Measurements from ENCODE around the gene RHBDF1.

Gene RHBDF1

DNA sequence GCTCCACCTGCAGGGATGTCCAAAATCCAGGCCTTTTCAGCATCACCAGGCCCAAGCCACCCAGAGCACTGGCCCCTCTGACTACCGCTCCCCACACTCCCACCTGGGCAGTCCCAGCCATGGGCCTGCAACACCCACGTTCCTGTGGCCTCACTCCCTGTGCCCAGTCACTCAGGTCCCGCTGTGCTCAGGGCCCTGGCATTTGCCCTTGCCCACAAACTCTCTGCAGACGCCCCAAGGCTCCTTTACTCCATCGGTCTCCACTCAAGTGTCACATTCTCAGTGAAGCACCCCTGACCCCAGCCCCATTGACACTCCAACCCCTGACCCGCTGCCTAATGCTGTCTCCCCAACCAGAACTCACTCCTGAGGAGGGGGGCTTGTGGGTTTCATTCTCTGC is 29.2 kb upstream of the RHBDF1 start:
- Histone ChIP-seq H3K4me3 (no peak overlapping the region), H3K27ac (no peak overlapping the region), H3K9ac (ENCODE audit: insufficient read length) (no peak overlapping the region), H3K36me3 (ENCODE audit: insufficient read depth, low read length) (peaks cover 7% of the 10 kb centered on the region; the same call in 1 of the 2 replicates), H3K9me3 (ENCODE audit: low read depth, low read length) (no peaks in the 10 kb centered on the region)
- TF ChIP-seq FOXP2 (optimal IDR thresholded peaks at IDR 0.05; ENCODE audit: control extremely low read depth, extremely low read length, insufficient read depth) = no peak
- TF ChIP-seq POLR2AphosphoS5 (IDR thresholded peaks at IDR 0.05; ENCODE audit: borderline replicate concordance, low read depth, low read length) = no peak
- TF ChIP-seq EZH2 (IDR thresholded peaks at IDR 0.05) = no peak
- DNase-seq (ENCODE audit: low read depth, low spot score) = no peak

DNA sequence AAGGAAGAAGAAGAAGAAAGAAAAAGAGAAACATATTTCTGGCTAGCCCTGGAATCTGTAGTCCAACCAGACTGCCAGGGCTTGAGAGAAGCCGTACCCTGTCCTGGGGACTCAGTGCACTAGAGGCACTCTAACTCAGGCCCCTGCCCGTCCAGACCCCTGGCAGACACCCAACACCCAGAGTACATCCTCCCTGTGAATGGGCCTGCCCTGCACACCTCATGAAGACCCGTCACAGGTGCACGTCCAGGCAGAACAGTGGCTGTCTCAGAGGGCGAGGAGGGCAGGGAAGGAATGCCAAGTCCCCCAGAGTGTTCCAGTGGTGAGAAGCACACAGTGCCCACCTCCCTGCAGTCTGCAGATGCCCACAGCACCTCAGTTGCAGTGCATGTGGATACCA is 28.6 kb upstream of the RHBDF1 start:
- TF ChIP-seq FOXP2 (optimal IDR thresholded peaks at IDR 0.05; ENCODE audit: control extremely low read depth, extremely low read length, insufficient read depth) (no peak), EZH2 (IDR thresholded peaks at IDR 0.05) (no peak), POLR2AphosphoS5 (IDR thresholded peaks at IDR 0.05; ENCODE audit: borderline replicate concordance, low read depth, low read length) (no peak)
- no peak for DNase-seq (ENCODE audit: low read depth, low spot score)
- H3K9me3 ChIP-seq (ENCODE audit: low read depth, low read length) = no peaks in the 10 kb centered on the region
- no peak overlapping the region for H3K4me3 ChIP-seq
- H3K9ac ChIP-seq (ENCODE audit: insufficient read length) = no peak overlapping the region
- peaks cover 7% of the 10 kb centered on the region; the same call in 1 of the 2 replicates for H3K36me3 ChIP-seq (ENCODE audit: insufficient read depth, low read length)
- H3K27ac ChIP-seq = no peak overlapping the region

- Histone ChIP-seq H3K27ac (no peak overlapping the region), H3K9me3 (ENCODE audit: low read depth, low read length) (no peaks in the 10 kb centered on the region), H3K4me3 (no peak overlapping the region), H3K9ac (ENCODE audit: insufficient read length) (no peak overlapping the region), H3K36me3 (ENCODE audit: insufficient read depth, low read length) (peaks cover 2% of the 10 kb centered on the region; the same call in 1 of the 2 replicates)
- no peak for TF ChIP-seq EZH2 (IDR thresholded peaks at IDR 0.05)
- TF ChIP-seq FOXP2 (optimal IDR thresholded peaks at IDR 0.05; ENCODE audit: control extremely low read depth, extremely low read length, insufficient read depth) = no peak
- TF ChIP-seq POLR2AphosphoS5 (IDR thresholded peaks at IDR 0.05; ENCODE audit: borderline replicate concordance, low read depth, low read length) = no peak
- DNase-seq (ENCODE audit: low read depth, low spot score) = no peak
These were observed 25.4 kb upstream of the RHBDF1 start for GRCh38 chr16:97822-98221.

DNA sequence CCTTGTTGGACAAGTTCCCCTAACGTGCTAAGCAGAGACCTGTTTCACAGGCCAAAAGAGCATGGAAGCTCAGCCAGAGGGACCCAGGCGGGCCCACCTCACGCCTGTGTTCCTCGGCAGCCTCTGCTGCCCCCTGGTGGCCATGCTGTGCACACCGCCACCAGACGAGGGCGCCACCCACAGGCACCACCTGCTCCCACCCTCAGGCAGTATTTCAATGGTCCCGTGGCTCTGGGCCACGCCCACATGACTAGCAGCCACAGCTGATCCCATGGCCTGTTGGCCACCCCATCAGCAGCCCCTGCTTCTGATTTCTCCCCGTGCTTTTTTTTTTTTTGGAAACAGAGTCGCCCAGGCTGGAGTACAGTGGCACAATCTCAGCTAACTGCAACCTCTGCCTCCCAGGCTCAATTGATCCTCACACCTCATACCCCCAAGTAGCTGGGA is 24.5 kb upstream of the RHBDF1 start:
- no peak overlapping the region for H3K27ac ChIP-seq
- TF ChIP-seq FOXP2 (optimal IDR thresholded peaks at IDR 0.05; ENCODE audit: control extremely low read depth, extremely low read length, insufficient read depth) = peak; percentile 58
- no peak for TF ChIP-seq EZH2 (IDR thresholded peaks at IDR 0.05)
- H3K9ac ChIP-seq (ENCODE audit: insufficient read length) = no peak overlapping the region
- H3K9me3 ChIP-seq (ENCODE audit: low read depth, low read length) = no peaks in the 10 kb centered on the region
- H3K36me3 ChIP-seq (ENCODE audit: insufficient read depth, low read length) = peaks cover 4% of the 10 kb centered on the region; the same call in 1 of the 2 replicates
- no peak for DNase-seq (ENCODE audit: low read depth, low spot score)
- H3K4me3 ChIP-seq = no peak overlapping the region

DNA sequence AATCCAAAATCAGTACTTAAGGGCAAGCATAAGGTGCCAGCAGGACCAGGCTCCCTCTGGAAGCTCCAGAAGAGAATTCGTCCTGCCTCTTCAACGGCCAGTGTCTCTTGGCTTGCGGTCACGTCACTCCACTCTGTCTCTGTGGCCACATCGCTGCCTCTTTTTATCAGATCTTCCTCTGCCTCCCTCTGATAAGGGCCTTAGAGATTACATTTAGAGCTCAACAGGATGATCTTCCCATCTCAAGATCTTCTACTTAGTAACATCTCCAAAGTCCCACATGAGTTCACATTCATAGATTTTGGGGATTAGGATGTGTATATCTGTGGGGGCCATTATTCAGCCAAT is 22.5 kb upstream of the RHBDF1 start:
- no peak overlapping the region for H3K27ac ChIP-seq
- TF ChIP-seq POLR2AphosphoS5 (IDR thresholded peaks at IDR 0.05; ENCODE audit: borderline replicate concordance, low read depth, low read length) (no peak), FOXP2 (optimal IDR thresholded peaks at IDR 0.05; ENCODE audit: control extremely low read depth, extremely low read length, insufficient read depth) (no peak), EZH2 (IDR thresholded peaks at IDR 0.05) (no peak)
- H3K9ac ChIP-seq (ENCODE audit: insufficient read length) = no peak overlapping the region
- DNase-seq (ENCODE audit: low read depth, low spot score) = no peak
- no peak overlapping the region for H3K4me3 ChIP-seq
- H3K36me3 ChIP-seq (ENCODE audit: insufficient read depth, low read length) = peaks cover 4% of the 10 kb centered on the region; the same call in 1 of the 2 replicates
- no peaks in the 10 kb centered on the region for H3K9me3 ChIP-seq (ENCODE audit: low read depth, low read length)

DNA sequence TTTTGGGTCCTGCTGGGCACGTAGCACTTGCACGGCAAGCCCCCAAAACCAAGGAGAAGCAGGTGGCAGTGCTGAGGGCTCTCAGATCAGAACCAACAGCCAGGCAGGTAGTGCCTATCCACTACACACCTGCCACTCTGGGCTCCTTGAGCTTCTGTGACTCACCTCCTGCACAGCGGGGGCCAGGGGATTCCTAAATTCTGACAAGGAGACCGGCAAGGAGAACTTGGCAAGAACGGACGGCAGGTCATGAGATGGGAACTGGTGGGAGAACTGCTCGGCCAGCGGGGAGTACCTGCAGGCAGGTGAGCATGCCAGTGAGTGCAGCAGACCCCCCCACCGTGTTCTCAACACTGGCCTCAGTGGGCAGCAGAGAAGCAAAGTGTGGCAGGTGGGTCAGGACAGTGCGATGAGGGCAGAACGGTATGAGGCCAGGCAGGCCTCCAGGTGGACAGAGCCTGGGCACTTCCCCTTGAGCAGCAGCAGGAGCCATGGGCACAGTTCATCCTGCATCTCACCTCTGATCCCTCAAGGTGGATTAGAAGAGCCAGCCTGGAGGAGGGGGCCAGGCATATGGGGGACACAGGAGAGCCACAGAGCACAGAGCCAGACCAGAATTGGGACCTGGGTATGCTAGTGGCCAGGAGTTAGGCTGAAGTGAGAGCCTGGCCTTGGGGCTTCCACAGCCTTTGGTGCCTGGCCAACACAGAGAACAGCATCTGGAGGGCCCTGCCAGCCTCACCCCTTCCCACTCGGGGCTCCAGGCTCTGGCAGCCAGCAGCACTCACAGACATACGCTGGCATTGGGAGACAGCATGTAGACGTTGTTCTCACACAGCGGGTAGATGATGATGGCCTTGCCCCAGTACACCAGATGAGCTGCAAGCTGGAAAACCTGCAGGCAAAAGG is 20.3 kb upstream of the RHBDF1 start:
- peaks cover 4% of the 10 kb centered on the region; the same call in 1 of the 2 replicates for H3K36me3 ChIP-seq (ENCODE audit: insufficient read depth, low read length)
- H3K9ac ChIP-seq (ENCODE audit: insufficient read length) = no peak overlapping the region
- H3K27ac ChIP-seq = no peak overlapping the region
- no peak overlapping the region for H3K4me3 ChIP-seq
- no peaks in the 10 kb centered on the region for H3K9me3 ChIP-seq (ENCODE audit: low read depth, low read length)
- no peak for DNase-seq (ENCODE audit: low read depth, low spot score)
- TF ChIP-seq FOXP2 (optimal IDR thresholded peaks at IDR 0.05; ENCODE audit: control extremely low read depth, extremely low read length, insufficient read depth) (no peak), POLR2AphosphoS5 (IDR thresholded peaks at IDR 0.05; ENCODE audit: borderline replicate concordance, low read depth, low read length) (no peak), EZH2 (IDR thresholded peaks at IDR 0.05) (no peak)

- Histone ChIP-seq H3K9me3 (ENCODE audit: low read depth, low read length) (no peaks in the 10 kb centered on the region), H3K36me3 (ENCODE audit: insufficient read depth, low read length) (peaks cover 7% of the 10 kb centered on the region; the same call in 1 of the 2 replicates), H3K4me3 (no peak overlapping the region), H3K9ac (ENCODE audit: insufficient read length) (no peak overlapping the region), H3K27ac (peak overlapping the region; percentile 61)
- no peak for TF ChIP-seq POLR2AphosphoS5 (IDR thresholded peaks at IDR 0.05; ENCODE audit: borderline replicate concordance, low read depth, low read length)
- TF ChIP-seq FOXP2 (optimal IDR thresholded peaks at IDR 0.05; ENCODE audit: control extremely low read depth, extremely low read length, insufficient read depth) = no peak
- no peak for TF ChIP-seq EZH2 (IDR thresholded peaks at IDR 0.05)
- DNase-seq (ENCODE audit: low read depth, low spot score) = no peak
These were observed 19.1 kb upstream of the RHBDF1 start for GRCh38 chr16:91484-91883.

- peaks cover 10% of the 10 kb centered on the region; the same call in 1 of the 2 replicates for H3K36me3 ChIP-seq (ENCODE audit: insufficient read depth, low read length)
- no peak for DNase-seq (ENCODE audit: low read depth, low spot score)
These were observed 17.2 kb upstream of the RHBDF1 start for GRCh38 chr16:89391-90302.

More at GRCh38 chr16:89391-90302, 17.2 kb upstream of the RHBDF1 start:
- Histone ChIP-seq H3K4me3 (no peak overlapping the region), H3K9ac (ENCODE audit: insufficient read length) (no peak overlapping the region), H3K27ac (no peak overlapping the region), H3K9me3 (ENCODE audit: low read depth, low read length) (no peaks in the 10 kb centered on the region)
- TF ChIP-seq FOXP2 (optimal IDR thresholded peaks at IDR 0.05; ENCODE audit: control extremely low read depth, extremely low read length, insufficient read depth) (no peak), EZH2 (IDR thresholded peaks at IDR 0.05) (no peak), POLR2AphosphoS5 (IDR thresholded peaks at IDR 0.05; ENCODE audit: borderline replicate concordance, low read depth, low read length) (no peak; the same call in 1 of the 2 replicates)

Data from SK-N-MC (cell line).